Measurements from ENCODE around the gene CDC34. TPM values are rescaled to one million over a fixed set of nuclear protein-coding genes. Genes with fewer than 3 reads are reported as not detected.

Gene CDC34
- total RNA-seq, 1 donor, result 31.0 TPM

DNA sequence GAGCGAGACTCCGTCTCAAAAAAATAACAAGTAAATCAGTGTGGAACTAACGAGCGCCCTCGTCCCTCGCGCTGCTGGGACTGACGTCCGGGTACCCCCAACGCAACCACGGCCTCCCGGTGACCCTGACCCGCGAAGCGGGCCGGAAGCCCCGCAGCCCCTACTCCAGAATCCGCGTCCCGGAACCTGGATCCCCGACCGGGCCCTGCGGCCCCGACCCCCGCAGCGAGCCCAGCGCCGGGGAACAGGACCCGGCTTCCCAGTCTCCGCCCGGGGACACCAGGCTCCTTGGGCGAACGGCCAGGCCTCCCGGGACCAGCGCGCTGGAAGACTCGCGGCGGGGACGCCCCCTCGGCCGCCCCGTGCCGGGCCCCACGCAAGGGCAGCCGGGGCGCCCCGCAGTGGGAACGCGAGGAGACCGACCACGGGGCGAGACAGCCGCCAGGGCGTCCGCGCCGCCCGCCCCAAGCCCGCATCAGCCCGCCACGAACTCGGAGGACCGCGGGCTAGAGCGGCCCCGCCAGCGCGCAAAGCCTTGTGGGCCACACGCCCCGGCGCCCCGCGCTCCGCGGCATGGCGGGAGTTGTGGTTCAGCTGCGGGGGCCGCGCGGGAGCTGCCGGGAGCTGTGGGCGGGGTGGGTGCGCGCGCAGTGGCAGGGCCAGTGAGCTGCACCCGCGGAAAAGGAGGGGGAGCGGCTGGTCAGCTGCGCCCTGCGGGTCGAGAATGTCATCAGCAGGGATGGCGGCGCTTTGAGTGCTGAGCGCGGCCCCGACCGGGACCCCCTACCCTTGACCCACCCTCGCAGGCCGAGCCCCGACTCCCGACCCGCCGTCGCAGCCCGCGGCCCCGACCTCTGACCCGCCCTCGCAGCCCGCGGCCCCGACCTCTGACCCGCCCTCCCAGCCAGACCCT lies 42.8 kb upstream of the CDC34 start:
- DNase-seq (ENCODE audit: low read depth), result peak; percentile 91
- peak overlapping the region; percentile 76 for H3K4me3 ChIP-seq (ENCODE audit: low read depth, low read length)
- TF ChIP-seq, protein P1, sequence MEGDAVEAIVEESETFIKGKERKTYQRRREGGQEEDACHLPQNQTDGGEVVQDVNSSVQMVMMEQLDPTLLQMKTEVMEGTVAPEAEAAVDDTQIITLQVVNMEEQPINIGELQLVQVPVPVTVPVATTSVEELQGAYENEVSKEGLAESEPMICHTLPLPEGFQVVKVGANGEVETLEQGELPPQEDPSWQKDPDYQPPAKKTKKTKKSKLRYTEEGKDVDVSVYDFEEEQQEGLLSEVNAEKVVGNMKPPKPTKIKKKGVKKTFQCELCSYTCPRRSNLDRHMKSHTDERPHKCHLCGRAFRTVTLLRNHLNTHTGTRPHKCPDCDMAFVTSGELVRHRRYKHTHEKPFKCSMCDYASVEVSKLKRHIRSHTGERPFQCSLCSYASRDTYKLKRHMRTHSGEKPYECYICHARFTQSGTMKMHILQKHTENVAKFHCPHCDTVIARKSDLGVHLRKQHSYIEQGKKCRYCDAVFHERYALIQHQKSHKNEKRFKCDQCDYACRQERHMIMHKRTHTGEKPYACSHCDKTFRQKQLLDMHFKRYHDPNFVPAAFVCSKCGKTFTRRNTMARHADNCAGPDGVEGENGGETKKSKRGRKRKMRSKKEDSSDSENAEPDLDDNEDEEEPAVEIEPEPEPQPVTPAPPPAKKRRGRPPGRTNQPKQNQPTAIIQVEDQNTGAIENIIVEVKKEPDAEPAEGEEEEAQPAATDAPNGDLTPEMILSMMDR (IDR thresholded peaks at IDR 0.05; ENCODE audit: insufficient read depth, low read length), result no peak

DNA sequence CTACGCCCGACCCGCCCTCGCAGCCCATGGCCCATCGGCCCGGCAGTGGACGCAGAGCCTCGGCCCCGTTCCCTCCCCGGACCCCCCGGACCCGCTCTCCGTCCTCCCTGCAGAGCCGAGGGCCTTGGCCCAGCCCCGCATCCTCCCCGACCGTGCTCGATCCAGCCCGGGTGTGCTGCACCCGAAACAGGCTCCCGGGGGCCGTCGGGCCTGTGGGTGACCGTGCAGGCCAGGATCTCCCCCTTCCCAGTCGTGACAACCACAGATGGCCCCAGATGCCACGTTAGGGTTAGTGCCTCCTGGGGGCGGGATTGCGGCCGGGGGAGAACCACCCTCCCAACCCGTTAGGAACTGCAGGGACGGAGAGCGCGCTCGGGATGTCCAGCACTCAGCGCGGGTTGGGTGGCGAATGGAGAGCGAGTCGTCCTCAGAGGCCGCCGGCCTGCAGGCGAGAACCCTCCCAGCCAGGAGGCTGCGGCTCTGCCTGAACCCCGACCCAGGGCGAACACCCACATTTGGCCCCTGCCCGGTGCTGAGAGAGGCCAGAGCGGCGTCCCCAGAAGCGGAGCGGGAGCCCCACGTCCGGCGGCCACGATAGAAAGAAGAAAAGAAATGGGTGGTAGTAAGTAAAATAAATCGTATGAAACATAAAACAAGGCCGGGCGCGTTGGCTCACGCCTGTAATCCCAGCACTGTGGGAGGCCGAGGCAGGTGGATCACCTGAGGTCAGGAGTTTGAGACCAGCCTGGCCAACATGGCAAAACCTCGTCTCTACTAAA lies 42.0 kb upstream of the CDC34 start:
- peak overlapping the region; percentile 67 for H3K4me3 ChIP-seq (ENCODE audit: low read depth, low read length)
- peak; percentile 21 for DNase-seq (ENCODE audit: low read depth)
- TF ChIP-seq, protein P1 (IDR thresholded peaks at IDR 0.05; ENCODE audit: insufficient read depth, low read length), result no peak

DNA sequence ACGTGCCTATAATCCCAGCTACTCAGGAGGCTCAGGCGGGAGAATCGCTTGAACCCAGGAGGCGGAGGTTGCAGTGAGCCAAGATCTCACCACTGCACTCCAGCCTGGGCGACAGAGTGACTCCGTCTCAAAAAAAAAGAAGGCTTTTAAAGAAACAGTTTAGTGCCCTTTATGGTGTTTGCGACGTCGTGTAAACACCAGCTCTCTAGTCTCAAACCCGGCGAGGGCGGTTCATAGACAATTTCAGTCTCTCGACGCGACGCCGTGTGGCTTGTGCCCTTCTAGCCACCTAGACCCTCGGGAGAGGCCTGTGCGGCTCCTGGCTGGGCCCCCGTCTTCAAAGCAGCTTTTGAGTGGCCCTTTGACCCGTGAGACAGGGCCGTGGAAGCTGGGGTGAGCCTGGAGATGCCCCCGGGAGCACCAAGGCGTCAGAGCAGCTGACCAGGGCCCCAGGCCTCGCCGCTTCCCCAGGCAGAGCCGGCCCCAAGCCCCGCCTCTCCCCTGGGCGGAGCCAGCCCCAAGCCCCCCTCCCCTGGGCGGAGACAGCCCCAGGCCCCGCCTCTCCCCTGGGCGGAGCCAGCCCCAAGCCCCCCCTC lies 40.3 kb upstream of the CDC34 start:
- DNase-seq (ENCODE audit: low read depth), result no peak
- TF ChIP-seq, protein P1 (IDR thresholded peaks at IDR 0.05; ENCODE audit: insufficient read depth, low read length), result no peak
- H3K4me3 ChIP-seq (ENCODE audit: low read depth, low read length), result no peak overlapping the region

- peak; percentile 11 for DNase-seq (ENCODE audit: low read depth)
- TF ChIP-seq, protein P1 (IDR thresholded peaks at IDR 0.05; ENCODE audit: insufficient read depth, low read length), result no peak
These were observed 39.4 kb upstream of the CDC34 start for GRCh38 chr19:492091-492531.

GRCh38 chr19:493391-494170 lies 38.0 kb upstream of the CDC34 start:
- TF ChIP-seq, protein P1 (IDR thresholded peaks at IDR 0.05; ENCODE audit: insufficient read depth, low read length), result no peak
- no peak overlapping the region for H3K4me3 ChIP-seq (ENCODE audit: low read depth, low read length)
- DNase-seq (ENCODE audit: low read depth), result no peak

More at GRCh38 chr19:492091-492531, 39.4 kb upstream of the CDC34 start:
- H3K4me3 ChIP-seq (ENCODE audit: low read depth, low read length), result no peak overlapping the region
